IPS-18c (cell line): ENCODE results near the gene SEMA6B.

Experiments
- H3K4me3 ChIP-seq: 2 replicates; pipeline ENCODE4 v1.7.0; 2013; ENCODE audit warnings: low read depth, mild to moderate bottlenecking, low read length, moderate library complexity; ENCODE audit not compliant: insufficient read depth
- H3K9me3 ChIP-seq: one replicate; pipeline ENCODE4 v1.6.1; 2013; ENCODE audit warnings: mild to moderate bottlenecking, low read length, moderate library complexity; ENCODE audit not compliant: control insufficient read depth, insufficient read depth

SEMA6B gene

GRCh38 chr19:4522291-4523002, 37.0 kb downstream of the SEMA6B start:
- H3K9me3 ChIP-seq = no peaks in the 10 kb centered on the region
- no peak overlapping the region for H3K4me3 ChIP-seq

GRCh38 chr19:4521888-4522242, 37.6 kb downstream of the SEMA6B start:
- H3K4me3 ChIP-seq = no peak overlapping the region
- H3K9me3 ChIP-seq = no peaks in the 10 kb centered on the region

GRCh38 chr19:4521170-4521887, 38.2 kb downstream of the SEMA6B start:
- H3K9me3 ChIP-seq = no peaks in the 10 kb centered on the region
- no peak overlapping the region for H3K4me3 ChIP-seq

- no peaks in the 10 kb centered on the region for H3K9me3 ChIP-seq
- no peak overlapping the region for H3K4me3 ChIP-seq
These were observed 39.8 kb downstream of the SEMA6B start for GRCh38 chr19:4519521-4520277.

GRCh38 chr19:4519172-4519496, 40.4 kb downstream of the SEMA6B start:
- no peaks in the 10 kb centered on the region for H3K9me3 ChIP-seq
- no peak overlapping the region for H3K4me3 ChIP-seq

GRCh38 chr19:4518345-4519171, 40.9 kb downstream of the SEMA6B start, which contains the start of gene PLIN4:
PLIN4 (minus strand) TSS chr19:4518486; CDS start chr19:4518272, 214 bp downstream.
- no peaks in the 10 kb centered on the region for H3K9me3 ChIP-seq
- H3K4me3 ChIP-seq = no peak within 1 kb of the TSS

- Histone ChIP-seq H3K4me3 (no peak overlapping the region), H3K9me3 (no peaks in the 10 kb centered on the region)
These were observed 41.9 kb downstream of the SEMA6B start for GRCh38 chr19:4517451-4518057.

GRCh38 chr19:4516939-4517300, 42.6 kb downstream of the SEMA6B start:
- Histone ChIP-seq H3K4me3 (no peak overlapping the region), H3K9me3 (no peaks in the 10 kb centered on the region)

GRCh38 chr19:4516199-4516938, 43.1 kb downstream of the SEMA6B start:
- Histone ChIP-seq H3K9me3 (no peaks in the 10 kb centered on the region), H3K4me3 (no peak overlapping the region)

- no peak overlapping the region for H3K4me3 ChIP-seq
- H3K9me3 ChIP-seq = peaks cover 2% of the 10 kb centered on the region
These were observed 43.8 kb downstream of the SEMA6B start for GRCh38 chr19:4515732-4516131.

GRCh38 chr19:4513248-4513647, 46.2 kb downstream of the SEMA6B start:
- Histone ChIP-seq H3K9me3 (peaks cover 2% of the 10 kb centered on the region), H3K4me3 (no peak overlapping the region)

GRCh38 chr19:4512070-4512469, 47.4 kb downstream of the SEMA6B start:
- no peak overlapping the region for H3K4me3 ChIP-seq
- H3K9me3 ChIP-seq = peaks cover 2% of the 10 kb centered on the region

- peaks cover 2% of the 10 kb centered on the region for H3K9me3 ChIP-seq
- H3K4me3 ChIP-seq = no peak overlapping the region
These were observed 48.0 kb downstream of the SEMA6B start for GRCh38 chr19:4511300-4512054.

GRCh38 chr19:4510435-4511255, 48.8 kb downstream of the SEMA6B start:
- peaks cover 2% of the 10 kb centered on the region for H3K9me3 ChIP-seq
- no peak overlapping the region for H3K4me3 ChIP-seq

GRCh38 chr19:4508698-4509097, 50.8 kb downstream of the SEMA6B start:
- Histone ChIP-seq H3K4me3 (no peak overlapping the region), H3K9me3 (peaks cover 4% of the 10 kb centered on the region)
